RWPE1 (cell line): ENCODE results near the gene BCAT1.

ENCODE experiments used
- CTCF ChIA-PET: fragments of 350-600 bp; sonication (Branson Sonifier 250); formaldehyde crosslinking; extraction: SDS; loops from one replicate; lab custom pipeline; 2021; lab: Yijun Ruan, JAX
- POLR2A ChIA-PET: fragments of 400-600 bp; formaldehyde crosslinking; extraction: SDS; loops from one replicate; lab custom pipeline; 2020; ENCODE audit warnings: antibody characterized with exemption; ENCODE audit not compliant: low non-redundant PET; lab: Yijun Ruan, JAX
- DNase-seq: peaks from one replicate; pipeline ENCODE4 v3.0.0; 2012; ENCODE audit warnings: low spot score
- H3K27ac ChIP-seq: fragments of 450-650 bp; 2 replicates; pipeline ENCODE4 v1.5.1; 2017
- TF ChIP-seq, protein P1 (sequence below): fragments of 450-650 bp; conservative IDR thresholded peaks from 2 replicates; pipeline ENCODE4 v1.5.1; 2017; ENCODE audit warnings: low read depth, mild to moderate bottlenecking

The BCAT1 gene

DNA sequence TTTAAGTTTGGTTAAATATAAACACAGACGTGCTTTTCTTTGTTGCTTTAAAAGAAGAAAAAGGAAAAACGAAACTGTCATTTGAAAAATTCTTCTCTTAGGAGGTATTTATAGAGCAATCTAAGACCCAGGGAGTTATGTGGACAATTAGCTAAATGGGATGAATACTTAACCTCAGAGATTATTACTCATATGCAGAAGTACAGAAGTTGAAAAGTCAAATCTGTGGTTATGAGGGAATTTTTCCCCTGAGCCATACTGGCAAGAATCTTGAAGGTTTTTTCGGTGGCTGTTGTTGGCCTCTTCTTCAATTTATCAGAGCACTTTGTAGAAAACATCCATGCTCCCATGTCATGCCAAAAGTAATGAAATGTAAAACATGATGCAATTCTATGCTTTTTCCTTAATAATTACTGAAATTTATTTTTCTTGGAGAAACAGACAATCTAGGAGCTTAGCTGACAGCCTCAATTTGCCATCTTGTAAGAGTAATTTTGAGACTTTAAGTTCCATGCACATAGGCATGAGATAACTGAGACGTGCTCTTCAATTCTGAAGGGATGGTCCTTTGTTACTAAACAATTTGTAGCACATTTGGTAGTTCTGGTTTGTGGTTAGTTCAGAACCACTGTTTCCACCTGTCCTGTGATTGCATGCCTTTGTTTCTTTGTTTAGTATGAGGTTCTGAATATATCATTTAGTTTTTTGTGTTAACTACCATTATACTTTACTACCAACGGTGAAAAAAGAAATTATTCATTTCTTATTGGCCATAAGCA is 126.6 kb downstream of the BCAT1 start:
- ChIA-PET CTCF (interaction anchor here (0.6 kb wide), 1 partner anchor 8 kb away, joined by 5 read pairs; no protein-coding TSS in a partner anchor), POLR2A (no interaction called here)
- DNase-seq: no peak
- TF ChIP-seq, protein P1, sequence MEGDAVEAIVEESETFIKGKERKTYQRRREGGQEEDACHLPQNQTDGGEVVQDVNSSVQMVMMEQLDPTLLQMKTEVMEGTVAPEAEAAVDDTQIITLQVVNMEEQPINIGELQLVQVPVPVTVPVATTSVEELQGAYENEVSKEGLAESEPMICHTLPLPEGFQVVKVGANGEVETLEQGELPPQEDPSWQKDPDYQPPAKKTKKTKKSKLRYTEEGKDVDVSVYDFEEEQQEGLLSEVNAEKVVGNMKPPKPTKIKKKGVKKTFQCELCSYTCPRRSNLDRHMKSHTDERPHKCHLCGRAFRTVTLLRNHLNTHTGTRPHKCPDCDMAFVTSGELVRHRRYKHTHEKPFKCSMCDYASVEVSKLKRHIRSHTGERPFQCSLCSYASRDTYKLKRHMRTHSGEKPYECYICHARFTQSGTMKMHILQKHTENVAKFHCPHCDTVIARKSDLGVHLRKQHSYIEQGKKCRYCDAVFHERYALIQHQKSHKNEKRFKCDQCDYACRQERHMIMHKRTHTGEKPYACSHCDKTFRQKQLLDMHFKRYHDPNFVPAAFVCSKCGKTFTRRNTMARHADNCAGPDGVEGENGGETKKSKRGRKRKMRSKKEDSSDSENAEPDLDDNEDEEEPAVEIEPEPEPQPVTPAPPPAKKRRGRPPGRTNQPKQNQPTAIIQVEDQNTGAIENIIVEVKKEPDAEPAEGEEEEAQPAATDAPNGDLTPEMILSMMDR: no peak
- H3K27ac ChIP-seq: no peak overlapping the region

DNA sequence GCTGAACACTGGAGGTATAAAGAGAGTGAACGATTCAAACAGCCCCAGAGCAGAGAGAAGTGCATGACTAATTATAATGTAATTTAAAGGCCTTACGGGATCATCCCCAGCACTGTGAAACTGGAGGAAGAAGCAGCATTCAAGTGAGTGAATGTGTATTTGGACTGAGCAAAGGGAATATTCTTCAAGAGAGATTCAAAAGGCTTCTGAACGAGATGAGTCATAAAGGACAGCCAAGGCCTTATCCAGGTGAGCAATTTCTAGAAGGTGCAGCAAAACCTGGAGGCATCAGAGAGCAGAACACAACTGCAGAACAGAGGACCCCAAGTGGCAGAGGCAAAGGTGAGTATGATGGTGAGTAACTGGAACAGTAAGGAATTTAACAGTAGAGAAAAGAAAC is 127.2 kb downstream of the BCAT1 start:
- CTCF ChIA-PET: no interaction called here
- POLR2A ChIA-PET: no interaction called here
- H3K27ac ChIP-seq: no peak overlapping the region
- DNase-seq: peak; percentile 20
- TF ChIP-seq, protein P1: no peak

DNA sequence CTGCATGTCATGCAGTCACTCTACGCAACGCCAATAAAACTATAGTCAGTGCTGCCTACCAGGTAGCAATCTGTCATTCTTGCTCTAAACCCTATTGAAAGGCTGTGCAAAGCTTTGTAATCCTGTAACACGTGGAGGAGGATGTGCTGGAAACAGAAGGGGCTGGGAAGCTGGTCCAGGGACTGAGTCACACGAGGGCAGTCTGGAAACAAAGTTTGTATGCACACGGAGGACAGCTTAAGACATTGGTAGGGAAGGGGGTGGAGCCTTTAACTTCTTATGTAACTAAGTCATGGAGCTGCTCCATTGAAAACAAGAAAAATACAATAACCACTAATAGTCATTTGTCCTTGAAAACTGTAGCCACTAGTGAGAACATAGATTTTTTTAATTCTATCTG is 128.0 kb downstream of the BCAT1 start:
- CTCF ChIA-PET: no interaction called here
- H3K27ac ChIP-seq: no peak overlapping the region
- DNase-seq: no peak
- TF ChIP-seq, protein P1: no peak
- POLR2A ChIA-PET: no interaction called here

DNA sequence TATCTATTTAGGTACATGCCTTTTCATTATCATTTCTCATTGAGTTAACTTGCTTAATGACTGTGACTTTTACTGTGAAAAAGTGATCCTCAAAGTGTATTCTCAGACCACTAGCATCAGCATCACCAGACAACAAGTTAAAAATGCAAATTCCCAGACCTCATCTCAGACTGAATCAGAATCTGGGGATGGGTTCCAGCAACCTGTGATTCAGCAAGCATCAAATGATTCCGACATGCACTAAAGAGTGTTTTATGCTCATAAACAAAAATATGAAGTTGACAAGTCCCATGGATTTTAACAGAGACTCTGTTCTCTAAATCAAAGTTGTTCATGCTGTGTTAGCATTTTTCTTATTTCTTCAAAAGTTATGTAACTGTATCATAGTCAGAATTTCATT is 130.6 kb downstream of the BCAT1 start:
- TF ChIP-seq, protein P1: no peak

DNA sequence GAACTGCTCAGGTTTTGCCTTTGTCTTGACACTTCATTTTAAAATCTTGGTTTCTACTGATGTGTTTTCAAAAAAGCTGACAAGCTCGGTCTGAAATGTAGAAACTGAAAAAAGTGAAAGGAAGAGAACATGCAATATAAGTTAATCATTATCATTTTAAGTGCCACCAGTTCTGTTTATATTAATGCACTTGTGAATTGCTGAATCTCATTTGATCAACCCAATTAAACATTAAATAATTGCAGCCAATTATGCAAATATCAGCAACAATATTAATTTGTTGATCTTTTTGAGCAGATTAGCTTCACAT is 133.8 kb downstream of the BCAT1 start:
- ChIA-PET POLR2A (no interaction called here), CTCF (no interaction called here)
- TF ChIP-seq, protein P1: no peak
- H3K27ac ChIP-seq: no peak overlapping the region
- DNase-seq: no peak

More for the DNA sequence above, 130.6 kb downstream of the BCAT1 start:
- DNase-seq: no peak
- ChIA-PET CTCF (no interaction called here), POLR2A (no interaction called here)
- H3K27ac ChIP-seq: no peak overlapping the region

DNA sequence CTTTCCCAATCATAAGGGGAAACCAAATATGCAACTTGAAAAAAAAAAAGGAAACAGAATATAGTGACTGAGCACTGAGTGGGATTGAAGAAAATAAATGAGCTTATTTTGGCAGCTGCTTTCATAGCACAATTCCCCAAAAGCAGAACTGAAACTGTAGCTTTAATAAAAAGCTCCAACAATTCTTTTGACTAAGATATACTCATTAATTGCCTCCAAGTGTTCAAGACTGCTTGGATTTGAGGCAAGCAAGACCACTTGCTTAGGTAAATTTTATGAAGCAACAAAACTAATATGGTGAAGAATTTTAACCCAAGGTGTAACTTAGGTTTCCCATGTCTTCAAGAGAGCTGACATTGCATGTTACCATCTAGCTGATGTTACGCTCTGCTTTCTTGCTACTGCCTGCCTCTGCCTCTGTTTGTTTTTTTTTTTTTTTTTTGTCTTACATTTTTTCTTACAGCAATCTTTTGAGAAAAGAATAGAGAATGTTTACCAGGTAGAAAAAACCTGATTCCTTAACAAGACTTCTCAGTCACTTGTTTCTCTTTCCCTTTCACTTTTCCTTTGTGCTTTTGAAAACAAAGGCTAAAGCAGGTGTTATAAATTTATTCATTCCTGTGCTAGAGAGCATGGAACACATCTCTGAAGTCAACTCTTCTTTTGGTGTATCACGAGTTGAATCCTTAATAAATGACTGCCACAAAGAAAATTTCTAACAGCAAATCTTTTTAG is 134.4 kb downstream of the BCAT1 start:
- CTCF ChIA-PET: no interaction called here
- TF ChIP-seq, protein P1: no peak
- POLR2A ChIA-PET: interaction anchor here (0.6 kb wide), 1 partner anchor 740 kb away, joined by 4 read pairs; no protein-coding TSS in a partner anchor
- no peak overlapping the region for H3K27ac ChIP-seq
- DNase-seq: no peak
